Psoas muscle (tissue), 8 donors: ENCODE measurements around the gene ME1. TPM values are rescaled to one million over a fixed set of nuclear protein-coding genes. Genes with fewer than 3 reads are reported as not detected.

Experiments used
- ATAC-seq, 4 donors: fragments of 200-7000 bp; cut with Tn5 transposase; one replicate each; pipeline ENCODE4 v1.9.1; 2020; ENCODE audit warnings: moderate library complexity in 3 of 4, mild to moderate bottlenecking in 2 of 4
- DNase-seq, 2 donors: peaks; one replicate each; pipeline ENCODE4 v3.0.0-alpha.2; 2020
- H3K27ac ChIP-seq: fragments of 200-600 bp; one replicate; pipeline ENCODE4 v1.8.0; 2022
- H3K27me3 ChIP-seq, 3 donors: fragments of 200-600 bp in 1 of 3; one replicate each; pipeline versions ENCODE4 v1.6.1 to v1.8.0; 2013 to 2022; ENCODE audit warnings: low read length in 2 of 3, mild to moderate bottlenecking in 2 of 3, moderate library complexity in 1 of 3; ENCODE audit not compliant: insufficient read depth in 3 of 3
- H3K36me3 ChIP-seq, 2 donors: fragments of 200-600 bp in 1 of 2; one replicate each; pipeline versions ENCODE4 v1.6.1 to v1.8.0; 2013 to 2022; ENCODE audit warnings: low read depth in 1 of 2, mild to moderate bottlenecking in 1 of 2, moderate library complexity in 1 of 2; ENCODE audit not compliant: insufficient read depth in 1 of 2
- H3K4me1 ChIP-seq: fragments of 200-600 bp; one replicate; pipeline ENCODE4 v1.8.0; 2022
- H3K4me3 ChIP-seq: fragments of 200-600 bp; one replicate; pipeline ENCODE4 v1.8.0; 2022; ENCODE audit warnings: mild to moderate bottlenecking
- H3K9me3 ChIP-seq: fragments of 200-600 bp; one replicate; pipeline ENCODE4 v1.8.0; 2022
- CTCF ChIP-seq: fragments of 200-600 bp; IDR thresholded peaks from one replicate; pipeline ENCODE4 v1.8.0; 2022; ENCODE audit warnings: antibody characterized with exemption
- WGBS, 3 donors: extraction: QIAGEN DNeasy Blood & Tissue Kit; methylation state at CpG; one replicate each; pipeline versions ENCODE4 v1.1.6 to v1.1.7; 2013; 5-methylcytosine and 5-hydroxymethylcytosine counted together
- intact Hi-C, 2 donors: fragments of 100-400 bp; cut with DNase I; formaldehyde crosslinking; loops; one replicate each; pipeline versions ENCODE4 v1.11.0 to v1.14.2; 2022
- polyA plus RNA-seq, 3 donors: library from polyadenylated mRNA; stranded (reverse); fragments of 200-250 nt; gene quantifications; one replicate each; pipeline ENCODE4 v1.2.3, GENCODE V29; 2013
- total RNA-seq, 4 donors: library from RNA; stranded (reverse); fragmentation: NEBNext Ultra II Directional in 2 of 4; extraction: Animal tissue kit (Norgen Biotek cat#: 25700) in 2 of 4; gene quantifications; one replicate each; pipeline versions ENCODE4 v1.2.1 to v1.2.4, GENCODE V29; 2021 to 2023
- donor health status: healthy with polysubstance abuse.
- donor health status: DM: no; HTN: no; CAD: no; lungs with moderate emphysema.
- donor health status: Bipolar disorder and iron deficiency.
- donor health status: healthy.
- donor health status: DM: yes; HTN: yes; CAD: no.
- donor health status: DM: no; HTN: no; CAD: no.
- donor health status: DM: no; HTN: no; CAD: no.
- donor health status: DM: yes; HTN: yes; CAD: no.

ME1 gene
- total and polyA plus RNA-seq, 7 donors: 13.5 to 52.2 (median 33.2) TPM

DNA sequence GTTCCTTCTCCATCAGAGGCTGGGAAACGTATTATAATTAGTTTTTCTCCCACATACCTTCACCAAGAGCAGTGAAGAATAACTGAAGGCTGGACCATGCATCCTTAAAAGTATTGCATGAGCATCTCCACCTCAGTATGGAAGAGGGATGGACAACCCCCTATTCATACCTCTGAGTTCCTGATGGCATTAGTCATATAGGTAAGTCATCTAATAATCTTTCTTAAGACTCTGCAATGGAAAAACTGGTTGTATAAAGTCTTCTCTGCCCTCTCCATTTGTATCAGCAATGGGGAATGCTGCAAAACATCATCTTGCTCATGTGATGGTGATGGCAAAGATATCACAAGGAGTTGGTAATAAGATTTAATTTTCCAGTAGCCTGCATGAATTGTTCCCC, 262.3 kb downstream of the ME1 start:
- no peak overlapping the region for H3K4me3 ChIP-seq
- no peaks in the 10 kb centered on the region for H3K9me3 ChIP-seq
- 86 to 100% (median 95%) methylated on average over 1 of the region's 1 CpG for WGBS, 3 donors
- intact Hi-C loops: loop anchor here (5.0 kb wide), 2 partner anchors 41 to 51 kb away; no protein-coding TSS in a partner anchor
- DNase-seq (no peak), ATAC-seq (no peak)
- H3K4me1 ChIP-seq: no peaks in the 10 kb centered on the region
- H3K27me3 ChIP-seq: no peaks in the 10 kb centered on the region
- no peak overlapping the region for H3K27ac ChIP-seq
- H3K36me3 ChIP-seq: peaks cover 12 to 100% of the 10 kb centered on the region in 2 donors
- TF ChIP-seq CTCF: no peak

DNA sequence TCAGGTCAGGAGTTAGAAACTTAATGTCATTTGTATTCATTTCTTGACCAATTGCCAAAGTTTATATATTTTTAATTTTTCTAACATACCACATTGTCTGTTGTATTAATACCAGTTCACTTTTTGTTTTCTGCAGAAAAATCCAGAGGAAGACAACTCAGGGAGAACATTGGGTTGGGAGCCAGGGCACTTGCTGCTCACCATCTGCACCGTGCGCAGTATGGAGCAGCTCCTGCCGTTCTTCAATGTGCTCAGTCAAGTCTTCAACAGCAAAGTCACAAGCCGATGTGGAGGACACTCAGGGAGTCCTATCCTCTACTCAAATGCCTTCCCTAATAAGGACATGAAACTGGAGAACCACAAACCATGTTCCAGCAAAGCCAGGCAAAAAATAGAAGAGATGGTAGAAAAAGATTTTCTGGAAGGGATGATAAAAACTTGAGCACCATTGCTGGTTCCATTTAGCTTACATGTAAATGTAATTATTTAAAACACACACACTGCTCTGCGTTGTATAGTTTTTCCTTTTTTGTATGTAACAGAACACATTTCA, 263.0 kb downstream of the ME1 start:
- no peak for ATAC-seq

More for the DNA sequence above, 263.0 kb downstream of the ME1 start:
- H3K36me3 ChIP-seq: peaks cover 12 to 100% of the 10 kb centered on the region in 2 donors
- 77 to 88% (median 86%) methylated on average over 5 of the region's 5 CpGs for WGBS, 3 donors
- DNase-seq: no peak
- H3K27ac ChIP-seq: no peak overlapping the region
- no peaks in the 10 kb centered on the region for H3K27me3 ChIP-seq
- no peaks in the 10 kb centered on the region for H3K4me1 ChIP-seq
- intact Hi-C loops: loop anchor here (5.0 kb wide), 2 partner anchors 41 to 51 kb away; no protein-coding TSS in a partner anchor
- H3K4me3 ChIP-seq: no peak overlapping the region
- H3K9me3 ChIP-seq: no peaks in the 10 kb centered on the region
- TF ChIP-seq CTCF: no peak

Other genes starting within 250 kb of the ME1 start
- gene PGM3, start 237.8 kb downstream of the ME1 start, total RNA-seq: 10 to 100 TPM; 12.5 to 15.5 (median 12.7) TPM
- 10 to 100 TPM in 1 of 3 donors, 1 to 10 TPM in 2; 6.5 to 18.0 (median 9.2) TPM for gene PGM3, start 237.8 kb downstream of the ME1 start, polyA plus RNA-seq
- 1 to 10 TPM; 1.7 to 2.3 (median 2.1) TPM for gene RWDD2A, start 237.7 kb downstream of the ME1 start, total RNA-seq
- 1 to 10 TPM; 1.3 to 2.6 (median 2.0) TPM for gene RWDD2A, start 237.7 kb downstream of the ME1 start, polyA plus RNA-seq
- gene PRSS35, start 81.5 kb upstream of the ME1 start, total RNA-seq: under 1 TPM in 2 of 4 donors, not detected in 2; 0.08 to 0.50 TPM
- under 1 TPM; 0.03 to 0.22 (median 0.07) TPM for gene PRSS35, start 81.5 kb upstream of the ME1 start, polyA plus RNA-seq